GM21528 (cell line): ENCODE results near the gene UCP2.

Source experiments
- ATAC-seq: cut with Tn5 transposase; IDR thresholded peaks from one replicate; pipeline ENCODE4 v1.9.1; 2021; ENCODE audit warnings: mild to moderate bottlenecking, moderate library complexity; ENCODE audit not compliant: unreplicated experiment, low FRiP score

UCP2 gene

DNA sequence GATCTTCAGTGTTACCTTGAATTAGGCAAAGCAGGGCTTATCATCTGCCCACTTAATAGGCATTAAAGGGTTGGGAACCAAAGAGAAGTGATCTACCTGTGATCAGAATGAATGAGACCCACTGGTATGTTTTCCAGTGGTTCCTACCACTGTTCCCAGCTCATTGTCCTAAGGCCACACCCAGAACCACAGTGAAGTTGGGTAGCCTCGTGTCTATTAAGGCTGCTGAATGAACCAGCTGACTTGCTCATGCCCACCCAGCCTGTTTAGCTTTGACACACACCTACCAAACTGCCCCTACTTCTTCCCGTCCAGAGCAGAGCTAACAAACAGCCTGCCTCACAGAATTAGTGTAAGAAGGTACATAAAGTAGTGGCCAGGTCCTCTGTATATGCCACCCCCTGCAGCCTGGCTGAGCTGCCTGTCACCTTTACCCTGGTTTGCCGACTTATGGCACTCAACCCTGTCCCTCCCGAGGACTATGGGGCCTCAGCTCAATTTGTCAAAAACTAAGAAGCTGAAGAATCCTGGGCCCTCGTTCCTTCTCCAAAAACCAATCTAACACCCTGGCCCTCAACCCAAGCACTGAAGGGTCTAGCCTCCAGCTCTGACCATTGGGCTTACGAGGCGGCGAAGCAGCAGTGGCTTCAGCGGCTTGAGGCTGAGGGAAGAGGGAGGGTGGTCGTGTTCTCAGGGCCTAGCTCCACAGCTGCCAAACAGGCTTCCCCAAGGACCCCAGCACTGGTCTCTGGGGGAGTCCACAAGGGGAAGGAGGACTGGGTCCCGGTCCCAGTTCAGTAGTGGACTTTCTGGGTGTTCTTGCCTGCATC lies 9.8 kb downstream of the UCP2 start:
- no peak for ATAC-seq

DNA sequence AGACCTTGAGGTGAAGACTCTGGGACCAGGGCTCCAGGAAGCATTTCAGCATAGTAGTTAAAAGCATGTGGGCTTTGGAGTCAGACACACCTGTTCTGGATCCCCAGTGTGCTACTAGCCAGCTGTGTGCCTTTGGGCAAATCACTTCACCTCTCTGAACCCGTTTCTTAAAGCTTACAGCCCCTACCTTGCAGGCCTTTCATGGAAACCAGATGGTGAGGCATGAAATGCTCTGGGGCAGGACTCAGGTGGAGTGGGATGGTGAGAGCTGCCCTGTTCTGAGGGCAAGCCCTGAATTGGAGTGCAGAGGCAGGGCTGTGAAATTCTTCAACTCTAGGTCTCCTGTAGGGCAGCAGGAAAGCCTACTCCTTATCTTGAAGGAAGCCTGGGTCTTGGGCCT lies 10.5 kb downstream of the UCP2 start:
- no peak for ATAC-seq

- no peak for ATAC-seq
Observed at GRCh38 chr11:73971175-73971719, 11.4 kb downstream of the UCP2 start.

DNA sequence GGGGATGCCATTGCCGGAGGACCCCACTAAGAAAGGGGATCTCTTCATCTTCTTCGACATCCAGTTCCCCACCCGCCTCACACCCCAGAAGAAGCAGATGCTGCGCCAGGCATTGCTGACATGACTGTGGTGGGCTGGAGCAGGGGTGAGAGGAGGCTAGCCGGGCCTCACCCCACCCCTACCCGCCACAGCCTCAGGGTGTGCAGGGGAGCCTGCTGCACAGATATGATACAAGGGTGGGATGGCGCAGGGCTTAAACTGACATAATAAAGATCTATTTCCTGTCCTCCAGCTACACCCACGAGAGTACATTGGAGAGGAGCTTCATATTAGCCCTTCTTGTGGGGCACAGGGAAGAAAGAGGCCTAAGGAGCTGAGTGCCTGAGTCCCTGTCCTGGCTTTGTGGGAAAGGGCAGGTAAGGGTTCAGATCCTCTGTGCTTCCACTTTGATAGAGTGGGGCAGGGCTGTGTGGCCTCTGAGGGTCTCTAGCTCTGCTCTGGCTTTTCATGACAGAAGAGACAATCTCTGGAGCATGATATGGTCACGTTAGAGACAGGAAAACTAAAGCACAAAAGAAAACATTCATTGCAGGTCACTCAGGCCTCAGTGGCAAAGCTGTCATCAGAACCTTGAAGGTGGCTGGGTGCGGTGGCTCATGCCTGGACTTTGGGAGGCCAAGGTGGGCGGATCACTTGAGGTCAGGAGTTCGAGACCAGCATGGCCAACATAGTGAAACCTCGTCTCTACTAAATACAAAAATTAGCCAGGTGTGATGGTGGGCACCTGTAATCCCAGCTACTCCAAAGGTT lies 12.4 kb downstream of the UCP2 start:
- ATAC-seq = no peak

DNA sequence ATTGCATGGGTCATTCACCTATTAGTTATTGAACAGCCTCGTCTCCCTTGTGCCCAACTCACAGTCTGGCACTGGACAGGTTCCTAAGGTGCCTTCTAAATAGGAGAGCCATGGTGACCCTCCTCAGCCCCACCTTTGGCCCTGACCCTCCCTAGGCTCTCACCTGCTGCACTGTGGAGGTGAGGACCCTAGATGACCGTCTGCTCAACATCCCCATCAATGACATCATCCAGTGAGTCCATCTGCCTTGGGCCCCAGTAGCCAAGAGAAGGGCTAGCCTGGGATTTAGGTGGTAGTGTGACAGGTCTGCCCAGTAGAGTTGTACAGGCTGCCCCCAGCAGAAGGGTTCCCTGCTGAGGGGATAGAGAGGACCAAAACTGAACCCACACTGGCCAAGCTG lies 13.6 kb downstream of the UCP2 start:
- ATAC-seq = no peak

GRCh38 chr11:73968356-73968966 lies 14.2 kb downstream of the UCP2 start:
- no peak for ATAC-seq

DNA sequence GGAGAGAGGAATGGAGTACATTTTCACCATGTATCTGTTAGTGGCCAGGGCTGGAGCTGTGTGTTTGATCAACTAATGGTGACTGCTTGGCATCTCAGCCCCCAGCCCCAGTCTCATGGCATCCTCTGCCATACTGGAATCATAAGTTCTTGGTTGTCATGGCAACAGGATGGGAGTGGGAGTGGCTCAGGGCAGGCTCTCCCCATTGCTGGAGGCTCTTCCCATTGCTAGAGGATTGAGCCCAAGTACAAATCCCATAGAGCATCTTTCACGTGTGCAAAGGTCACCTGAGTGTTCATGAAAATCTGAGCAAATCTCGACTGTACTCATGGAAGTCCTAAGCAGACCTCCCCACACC lies 16.9 kb downstream of the UCP2 start:
- ATAC-seq = no peak

GRCh38 chr11:73965076-73965763 lies 17.4 kb downstream of the UCP2 start:
- ATAC-seq = no peak

DNA sequence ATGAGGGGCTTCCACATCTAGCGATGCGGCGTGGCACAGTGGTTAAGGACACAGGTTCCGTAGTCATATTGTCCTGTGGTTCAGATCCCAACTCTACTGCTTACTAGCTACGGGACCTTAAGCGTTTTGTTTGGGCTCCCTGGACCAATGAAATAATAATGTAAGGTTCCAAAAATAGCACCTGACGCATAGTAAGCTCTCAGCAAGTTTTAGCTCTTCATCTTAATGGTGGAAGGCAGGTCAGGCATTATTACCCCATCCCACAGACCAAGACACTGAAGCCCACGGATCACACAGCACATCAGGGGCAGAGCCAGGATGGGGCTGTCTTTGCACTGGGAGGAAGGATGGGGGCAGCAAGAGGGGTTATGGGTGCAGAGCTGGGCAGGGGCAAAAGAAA lies 18.8 kb downstream of the UCP2 start:
- no peak for ATAC-seq

DNA sequence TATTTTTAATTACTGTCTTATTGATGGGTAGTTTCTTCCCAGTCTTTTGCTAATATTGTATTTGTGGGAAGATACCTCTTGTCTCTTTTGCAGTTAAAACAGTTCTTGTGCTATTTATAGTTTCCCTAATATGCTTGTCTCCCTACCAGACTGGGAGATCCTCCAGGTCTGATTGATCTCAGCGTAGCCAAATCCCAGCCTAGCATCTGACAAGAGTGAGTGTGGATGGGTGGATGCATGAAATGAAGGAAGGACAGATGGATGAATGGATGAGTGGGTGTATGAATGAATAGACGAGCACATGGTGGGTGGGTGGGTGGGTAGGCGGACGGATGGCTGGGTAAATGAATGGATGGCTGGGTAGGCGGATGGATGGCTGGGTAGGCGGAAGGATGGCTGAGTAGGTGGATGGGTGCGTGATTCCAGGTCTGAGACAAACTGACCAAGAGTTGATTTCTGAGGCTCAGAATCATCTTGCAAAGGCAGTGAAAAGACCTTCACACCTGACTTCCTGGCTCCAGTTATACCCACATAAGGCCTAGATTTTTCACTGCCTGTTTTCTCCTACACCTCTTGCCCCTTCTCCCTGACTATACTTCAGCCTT lies 20.4 kb downstream of the UCP2 start:
- ATAC-seq = no peak

GRCh38 chr11:73961321-73961720 lies 21.3 kb downstream of the UCP2 start:
- no peak for ATAC-seq

DNA sequence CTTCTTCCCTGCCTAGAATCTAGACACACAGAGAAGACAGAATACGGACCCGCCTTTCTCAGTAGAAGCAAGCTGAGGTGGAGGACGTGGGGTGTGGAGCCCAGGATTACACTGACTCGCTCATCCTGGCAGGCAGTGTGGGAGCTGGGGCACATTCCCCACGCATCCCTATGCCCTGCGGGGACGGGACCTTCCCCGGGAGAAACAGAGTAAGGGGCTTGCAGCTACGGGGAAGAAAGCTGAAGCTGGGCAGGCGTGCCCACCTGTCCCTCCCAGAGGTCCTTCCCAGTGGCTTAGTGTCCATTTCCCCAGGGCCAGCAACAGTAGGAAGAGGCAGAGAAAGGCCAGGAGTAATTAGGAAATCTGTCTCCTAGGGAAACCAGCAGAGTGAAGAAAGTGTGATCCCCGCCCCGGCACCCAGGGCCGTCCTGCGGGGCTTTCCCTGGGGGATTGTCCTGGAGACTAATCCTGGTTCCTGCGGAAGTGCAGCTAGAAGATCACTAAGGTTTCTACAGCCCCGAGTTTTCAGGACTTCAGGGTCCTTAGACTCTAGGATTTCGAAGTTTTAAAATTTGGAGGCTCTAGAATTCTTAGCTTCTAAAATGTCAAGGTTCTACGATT lies 24.0 kb downstream of the UCP2 start:
- no peak for ATAC-seq

- no peak for ATAC-seq
Observed at GRCh38 chr11:73957654-73958361, 24.8 kb downstream of the UCP2 start.

DNA sequence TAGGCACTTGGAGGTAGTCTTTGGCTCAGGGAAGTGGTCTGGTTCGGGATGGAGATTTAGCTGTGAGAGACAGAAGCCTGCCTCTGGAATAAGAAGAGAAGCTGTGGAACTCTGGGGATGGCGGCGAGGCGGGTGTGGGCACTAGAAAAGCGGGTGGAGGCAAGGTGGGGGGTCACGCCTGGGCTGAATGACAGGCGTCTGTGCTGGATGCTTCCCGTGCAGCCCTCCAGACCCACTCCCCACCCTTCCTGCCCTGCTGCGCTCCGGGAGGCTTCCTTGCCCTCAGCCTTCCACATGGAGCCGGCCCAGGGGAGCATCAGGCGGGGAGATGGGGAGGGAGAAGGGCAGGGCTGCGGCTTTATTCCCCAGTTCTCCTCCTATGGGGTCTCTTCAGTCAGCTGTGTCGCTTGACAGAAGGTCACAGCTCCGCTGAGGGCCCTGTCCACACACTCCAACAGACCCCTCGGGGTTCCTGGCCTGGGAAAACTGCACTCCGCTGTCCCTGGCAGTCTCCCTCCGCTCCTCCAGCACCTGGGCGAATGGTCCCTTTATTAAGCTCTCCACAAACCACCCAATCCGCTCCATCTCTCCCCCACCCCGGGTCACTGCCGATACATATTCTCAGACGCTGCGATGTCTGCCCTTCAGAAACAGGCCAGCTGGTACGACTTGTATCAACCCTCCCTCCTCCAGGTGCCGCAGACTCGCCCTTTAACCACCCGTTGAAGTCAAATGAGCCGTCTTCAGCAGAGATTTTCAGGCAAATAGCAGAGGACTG lies 25.6 kb downstream of the UCP2 start:
- ATAC-seq = no peak

GRCh38 chr11:73951797-73952196 lies 30.8 kb downstream of the UCP2 start:
- no peak for ATAC-seq

- ATAC-seq = no peak
Observed at GRCh38 chr11:73950869-73951710, 31.6 kb downstream of the UCP2 start, which contains the start of gene DNAJB13. Gene DNAJB13, plus strand, starts transcription at chr11:73951026. Its CDS starts 44 bp downstream, at chr11:73951070.

DNA sequence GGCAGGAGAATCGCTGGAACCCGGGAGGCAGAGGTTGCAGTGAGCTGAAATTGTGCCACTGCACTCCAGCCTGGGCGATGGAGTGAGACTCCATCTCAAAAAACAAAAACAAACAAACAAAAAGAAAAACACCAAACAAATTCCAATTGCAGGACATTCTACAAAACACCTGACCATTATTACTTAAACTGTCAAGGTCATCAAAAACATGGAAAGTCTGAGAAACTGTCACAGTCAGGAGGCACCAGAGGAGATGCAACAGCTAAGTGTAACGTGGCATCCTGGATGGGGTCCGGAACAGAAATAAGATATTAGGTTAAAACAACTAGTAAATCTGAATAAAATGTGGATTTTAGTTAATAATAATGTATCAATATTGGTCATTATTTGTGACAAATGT lies 32.7 kb downstream of the UCP2 start:
- no peak for ATAC-seq
